KMS-11 (cell line): ENCODE results near the gene PRELID2.

Source experiments
- H2AFZ ChIP-seq: fragments of 200-600 bp; sonication (generic); 2 replicates; pipeline ENCODE4 v1.6.1; 2016; ENCODE audit warnings: antibody characterized with exemption, mixed run types, low read depth
- H3K27ac ChIP-seq: fragments of 200-600 bp; sonication (generic); 2 replicates; pipeline ENCODE4 v1.6.1; 2016; ENCODE audit warnings: mild to moderate bottlenecking, mixed run types
- H3K27me3 ChIP-seq: fragments of 200-600 bp; sonication (generic); 2 replicates; pipeline ENCODE4 v1.6.1; 2017; ENCODE audit warnings: mild to moderate bottlenecking, low read depth, mixed run types, moderate library complexity; ENCODE audit not compliant: insufficient read depth
- H3K36me3 ChIP-seq: fragments of 200-600 bp; sonication (generic); 2 replicates; pipeline ENCODE4 v1.6.1; 2017; ENCODE audit warnings: mild to moderate bottlenecking, mixed run types; ENCODE audit not compliant: insufficient read depth
- H3K4me1 ChIP-seq: fragments of 200-600 bp; sonication (generic); 2 replicates; pipeline ENCODE4 v1.6.1; 2016; ENCODE audit warnings: mild to moderate bottlenecking, low read depth, mixed run types; ENCODE audit not compliant: poor library complexity, severe bottlenecking
- H3K4me2 ChIP-seq: fragments of 200-600 bp; sonication (generic); 2 replicates; pipeline ENCODE4 v1.7.0; 2016; ENCODE audit warnings: mild to moderate bottlenecking, mixed run types
- H3K4me3 ChIP-seq: fragments of 200-600 bp; sonication (generic); IDR thresholded peaks from 2 replicates; pipeline ENCODE4 v1.6.1; 2017; ENCODE audit warnings: low read depth, low read length, mixed read lengths; ENCODE audit not compliant: insufficient read depth
- H3K79me2 ChIP-seq: fragments of 200-600 bp; sonication (generic); 2 replicates; pipeline ENCODE4 v1.6.1; 2016; ENCODE audit warnings: low read depth, mixed run types; ENCODE audit not compliant: insufficient read depth
- H3K9ac ChIP-seq: fragments of 200-600 bp; sonication (generic); 2 replicates; pipeline ENCODE4 v1.6.1; 2016; ENCODE audit warnings: mild to moderate bottlenecking, mixed run types
- H4K20me1 ChIP-seq: fragments of 200-600 bp; sonication (generic); 2 replicates; pipeline ENCODE4 v1.6.1; 2016; ENCODE audit warnings: mild to moderate bottlenecking, mixed run types; ENCODE audit not compliant: insufficient read depth
- CTCF ChIP-seq: fragments of 200-600 bp; sonication (generic); conservative IDR thresholded peaks from 2 replicates; pipeline ENCODE4 v1.6.1; 2017; ENCODE audit warnings: low read depth, mild to moderate bottlenecking, antibody characterized with exemption, low read length, moderate library complexity, mixed read lengths

Gene PRELID2

GRCh38 chr5:145859453-145859852 is 24.3 kb upstream of the PRELID2 start:
- no peaks in the 10 kb centered on the region for H3K79me2 ChIP-seq
- H3K9ac ChIP-seq = no peak overlapping the region
- H3K4me3 ChIP-seq = no peak overlapping the region
- no peak overlapping the region for H3K27ac ChIP-seq
- no peak overlapping the region for H2AFZ ChIP-seq
- no peaks in the 10 kb centered on the region for H3K36me3 ChIP-seq
- H3K27me3 ChIP-seq = no peaks in the 10 kb centered on the region
- no peak for TF ChIP-seq CTCF
- H3K4me2 ChIP-seq = no peak overlapping the region
- H4K20me1 ChIP-seq = no peaks in the 10 kb centered on the region
- no peaks in the 10 kb centered on the region for H3K4me1 ChIP-seq

GRCh38 chr5:145858959-145859358 is 23.8 kb upstream of the PRELID2 start:
- Histone ChIP-seq H3K4me1 (no peaks in the 10 kb centered on the region), H3K4me2 (no peak overlapping the region), H3K27me3 (no peaks in the 10 kb centered on the region), H3K36me3 (no peaks in the 10 kb centered on the region), H3K79me2 (no peaks in the 10 kb centered on the region), H3K4me3 (no peak overlapping the region), H3K27ac (no peak overlapping the region), H3K9ac (no peak overlapping the region), H4K20me1 (no peaks in the 10 kb centered on the region), H2AFZ (no peak overlapping the region)
- TF ChIP-seq CTCF = no peak

GRCh38 chr5:145856285-145856818 is 21.2 kb upstream of the PRELID2 start:
- Histone ChIP-seq H2AFZ (no peak overlapping the region), H3K4me1 (no peaks in the 10 kb centered on the region), H3K79me2 (no peaks in the 10 kb centered on the region), H4K20me1 (no peaks in the 10 kb centered on the region), H3K36me3 (no peaks in the 10 kb centered on the region), H3K27me3 (no peaks in the 10 kb centered on the region), H3K4me2 (no peak overlapping the region), H3K9ac (no peak overlapping the region), H3K27ac (no peak overlapping the region), H3K4me3 (no peak overlapping the region)
- no peak for TF ChIP-seq CTCF

- Histone ChIP-seq H3K4me1 (no peaks in the 10 kb centered on the region), H3K27ac (no peak overlapping the region), H3K36me3 (no peaks in the 10 kb centered on the region), H3K4me2 (no peak overlapping the region), H3K4me3 (no peak overlapping the region), H3K79me2 (no peaks in the 10 kb centered on the region), H3K9ac (no peak overlapping the region), H4K20me1 (no peaks in the 10 kb centered on the region), H3K27me3 (no peaks in the 10 kb centered on the region), H2AFZ (no peak overlapping the region)
- TF ChIP-seq CTCF = no peak
These were observed 20.7 kb upstream of the PRELID2 start for GRCh38 chr5:145855763-145856267.
